ENCODE measurements around the gene USP12.
"Not testable (repeated sequence)": the region's sequence is repeated elsewhere in the genome, so short reads cannot be mapped to it uniquely, and the experiment has no call there.

USP12 gene

GRCh38 chr13:27079421-27079958 is 92.1 kb downstream of the USP12 start:
- DNase-seq (ENCODE audit: low read depth in 2 of 2): no peak

- DNase-seq (ENCODE audit: low read depth in 2 of 2): no peak
These were observed 94.2 kb downstream of the USP12 start for GRCh38 chr13:27077451-27077850.

GRCh38 chr13:27076421-27076820 is 95.2 kb downstream of the USP12 start:
- DNase-seq (ENCODE audit: low read depth in 2 of 2): no peak

- no peak for DNase-seq (ENCODE audit: low read depth in 2 of 2)
These were observed 98.4 kb downstream of the USP12 start for GRCh38 chr13:27073186-27073585.

- DNase-seq (ENCODE audit: low read depth in 2 of 2): not testable (repeated sequence)
These were observed 105.5 kb downstream of the USP12 start for GRCh38 chr13:27066123-27066522.

GRCh38 chr13:27065582-27065981 is 106.0 kb downstream of the USP12 start:
- no peak for DNase-seq (ENCODE audit: low read depth in 2 of 2)

- DNase-seq (ENCODE audit: low read depth in 2 of 2): no peak
These were observed 107.2 kb downstream of the USP12 start for GRCh38 chr13:27064252-27064995.

GRCh38 chr13:27057817-27058216 is 113.8 kb downstream of the USP12 start:
- no peak for DNase-seq (ENCODE audit: low read depth in 2 of 2)

GRCh38 chr13:27055526-27055925 is 116.1 kb downstream of the USP12 start:
- DNase-seq (ENCODE audit: low read depth in 2 of 2): no peak

GRCh38 chr13:27054760-27055159 is 116.9 kb downstream of the USP12 start:
- no peak for DNase-seq (ENCODE audit: low read depth in 2 of 2)

- DNase-seq (ENCODE audit: low read depth in 2 of 2): no peak
These were observed 117.6 kb downstream of the USP12 start for GRCh38 chr13:27053902-27054595.

- DNase-seq (ENCODE audit: low read depth in 2 of 2): no peak
These were observed 118.3 kb downstream of the USP12 start for GRCh38 chr13:27053210-27053884.

GRCh38 chr13:27052551-27053208 is 118.9 kb downstream of the USP12 start:
- no peak for DNase-seq (ENCODE audit: low read depth in 2 of 2)

- DNase-seq (ENCODE audit: low read depth in 2 of 2): no peak
These were observed 124.5 kb downstream of the USP12 start for GRCh38 chr13:27047081-27047480.

- DNase-seq (ENCODE audit: low read depth in 2 of 2): no peak
These were observed 126.6 kb downstream of the USP12 start for GRCh38 chr13:27044837-27045570.

GRCh38 chr13:27043013-27043412 is 128.6 kb downstream of the USP12 start:
- DNase-seq (ENCODE audit: low read depth in 2 of 2): no peak

GRCh38 chr13:27041341-27041740 is 130.3 kb downstream of the USP12 start:
- no peak for DNase-seq (ENCODE audit: low read depth in 2 of 2)

GRCh38 chr13:27040826-27041108 is 130.8 kb downstream of the USP12 start:
- DNase-seq (ENCODE audit: low read depth in 2 of 2): no peak

GRCh38 chr13:27039171-27039701 is 132.4 kb downstream of the USP12 start:
- no peak for DNase-seq (ENCODE audit: low read depth in 2 of 2)

- DNase-seq (ENCODE audit: low read depth in 2 of 2): no peak
These were observed 133.3 kb downstream of the USP12 start for GRCh38 chr13:27038323-27038722.

- no peak for DNase-seq (ENCODE audit: low read depth in 2 of 2)
These were observed 134.0 kb downstream of the USP12 start for GRCh38 chr13:27037571-27037970.
